K562 (cell line): ENCODE results near the gene ZNF346. TPM values are rescaled to one million over a fixed set of nuclear protein-coding genes. Genes with fewer than 3 reads are reported as not detected.
A peak's percentile ranks its signal among the peaks of the same experiment; 100 is the strongest.

Experiments used
- CEBPG ChIP-seq, 3 experiments: fragments of 200-800 bp in 1 of 3; sonication (Bioruptor generic) in 1 of 3; sonication (generic) in 1 of 3; formaldehyde crosslinking in 1 of 3; IDR thresholded peaks in 2 of 3; conservative IDR thresholded peaks in 1 of 3; 2 replicates each; pipeline versions ENCODE4 v1.6.1 to v1.8.0; 2016 to 2022; ENCODE audit warnings: missing compliant biosample characterization in 2 of 3, missing genetic modification characterization in 2 of 3, mild to moderate bottlenecking in 1 of 3, missing genetic modification reagents in 1 of 3
- ETS2 ChIP-seq: IDR thresholded peaks from 2 replicates; pipeline ENCODE4 v1.6.1; 2016; ENCODE audit warnings: borderline replicate concordance, missing genetic modification characterization, mild to moderate bottlenecking, moderate library complexity, missing compliant biosample characterization; ENCODE audit not compliant: poor library complexity, severe bottlenecking
- HDAC2 ChIP-seq: fragments of 450-650 bp; IDR thresholded peaks from 2 replicates; pipeline ENCODE4 v1.6.1; 2016; ENCODE audit warnings: mild to moderate bottlenecking
- HIVEP1 ChIP-seq: fragments of 250-450 bp; sonication (Bioruptor Pico); IDR thresholded peaks from 2 replicates; pipeline ENCODE4 v1.4.0; 2020; ENCODE audit warnings: mild to moderate bottlenecking
- ILK ChIP-seq: fragments of 450-650 bp; IDR thresholded peaks from 2 replicates; pipeline ENCODE4 v1.6.1; 2016; ENCODE audit warnings: missing genetic modification characterization, low read depth, mild to moderate bottlenecking, missing compliant biosample characterization, moderate library complexity, borderline replicate concordance
- KDM5B ChIP-seq: fragments of 200-600 bp; sonication (generic); IDR thresholded peaks from 2 replicates; pipeline ENCODE4 v1.6.1; 2012; ENCODE audit warnings: low read depth, mild to moderate bottlenecking, moderate library complexity, low read length, control low read depth, inconsistent platforms; ENCODE audit not compliant: insufficient replicate concordance
- NFRKB ChIP-seq: fragments of 450-650 bp; IDR thresholded peaks from 2 replicates; pipeline ENCODE4 v1.6.1; 2016; ENCODE audit warnings: low read depth
- NFYB ChIP-seq: IDR thresholded peaks from 2 replicates; pipeline ENCODE4 v1.6.1; 2011; ENCODE audit warnings: mild to moderate bottlenecking, moderate library complexity; ENCODE audit not compliant: insufficient read length; ENCODE audit errors: extremely low read depth
- NR4A1 ChIP-seq, 2 experiments: fragments of 250-450 bp in 1 of 2; fragments of 450-650 bp in 1 of 2; sonication (Bioruptor Pico) in 1 of 2; IDR thresholded peaks; 2 replicates each; pipeline versions ENCODE4 v1.4.0 to v1.6.1; 2016 to 2020; ENCODE audit warnings: mild to moderate bottlenecking in 2 of 2, missing compliant biosample characterization in 1 of 2, missing genetic modification characterization in 1 of 2, moderate library complexity in 1 of 2
- RNF2 ChIP-seq: sonication (generic); IDR thresholded peaks from 2 replicates; pipeline ENCODE4 v1.6.1; 2016
- TAF1 ChIP-seq: IDR thresholded peaks from 2 replicates; pipeline ENCODE4 v1.6.1; 2011; ENCODE audit warnings: mild to moderate bottlenecking, low read length, moderate library complexity; ENCODE audit not compliant: insufficient read depth, control insufficient read depth, severe bottlenecking; ENCODE audit errors: extremely low read depth
- TEAD1 ChIP-seq, 2 experiments: fragments of 450-650 bp in 1 of 2; sonication (generic) in 1 of 2; formaldehyde crosslinking; IDR thresholded peaks; 2 replicates each; pipeline versions ENCODE4 v1.4.0 to v1.8.0; 2020 to 2022; ENCODE audit warnings: mild to moderate bottlenecking in 2 of 2, missing genetic modification reagents in 1 of 2
- YY1 ChIP-seq, 3 experiments: IDR thresholded peaks; 2 replicates each; pipeline ENCODE4 v1.6.1; 2011; ENCODE audit warnings: low read length in 2 of 3, mild to moderate bottlenecking in 2 of 3, moderate library complexity in 2 of 3, borderline replicate concordance in 1 of 3, control low read depth in 1 of 3, low read depth in 1 of 3; ENCODE audit not compliant: insufficient read depth in 3 of 3, insufficient replicate concordance in 2 of 3, control insufficient read depth in 1 of 3, insufficient read length in 1 of 3; ENCODE audit errors: extremely low read depth in 1 of 3
- ZNF133 ChIP-seq: fragments of 250-450 bp; sonication (Bioruptor Pico); IDR thresholded peaks from 2 replicates; pipeline ENCODE4 v1.4.0; 2020; ENCODE audit warnings: mild to moderate bottlenecking
- ZNF146 ChIP-seq: IDR thresholded peaks from one replicate; pipeline ENCODE4 v1.6.1; 2018; ENCODE audit warnings: missing compliant biosample characterization; ENCODE audit not compliant: unreplicated experiment
- ZNF197 ChIP-seq: fragments of 200-800 bp; sonication (Bioruptor generic); IDR thresholded peaks from 2 replicates; pipeline ENCODE4 v1.6.1; 2016; ENCODE audit warnings: low read depth, missing genetic modification characterization, missing compliant biosample characterization
- ZNF324 ChIP-seq: fragments of 250-450 bp; sonication (Bioruptor Pico); IDR thresholded peaks from 2 replicates; pipeline ENCODE4 v1.4.0; 2020; ENCODE audit warnings: mild to moderate bottlenecking
- ZNF431 ChIP-seq: sonication (generic); formaldehyde crosslinking; IDR thresholded peaks from 2 replicates; pipeline ENCODE4 v1.8.0; 2022; ENCODE audit warnings: mild to moderate bottlenecking, missing genetic modification reagents
- ZNF780A ChIP-seq: fragments of 250-450 bp; sonication (Bioruptor Pico); IDR thresholded peaks from 2 replicates; pipeline ENCODE4 v1.5.0; 2021; ENCODE audit warnings: mild to moderate bottlenecking
- polyA plus RNA-seq, 8 experiments: library from polyadenylated mRNA; depleted of rRNA in 4 of 8; stranded (reverse) in 5 of 8; unstranded in 3 of 8; fragments of >200 nt; fragmentation: Nextera tagmentation in 2 of 8; fragmentation: Illumina TruSeq in 1 of 8; extraction: Ambion mirVana in 2 of 8; extraction: Trizol in 1 of 8; gene quantifications; 2 replicates each; pipeline versions ENCODE4 v1.2.1 to v1.2.3, GENCODE V29; 2011 to 2014; ENCODE audit warnings: inconsistent platforms in 1 of 8, missing spikeins in 1 of 8
- total RNA-seq, 7 experiments: library from RNA; depleted of rRNA in 6 of 7; stranded (reverse); fragments of >200 nt in 6 of 7; fragmentation: Illumina TruSeq in 2 of 7; extraction: Trizol in 2 of 7; gene quantifications; 2 replicates each; pipeline versions ENCODE4 v1.2.1 to v1.2.3, GENCODE V29; 2011 to 2021; ENCODE audit warnings: low replicate concordance in 1 of 7
- TF ChIP-seq, protein P1 (sequence below): sonication (generic); formaldehyde crosslinking; IDR thresholded peaks from 2 replicates; pipeline ENCODE4 v1.8.1; 2023; ENCODE audit warnings: mild to moderate bottlenecking, missing genetic modification reagents, moderate library complexity
- TF ChIP-seq, protein P2 (sequence below): fragments of 200-800 bp; sonication (Bioruptor generic); IDR thresholded peaks from 2 replicates; pipeline ENCODE4 v1.6.1; 2017; ENCODE audit warnings: missing genetic modification characterization, missing compliant biosample characterization
- TF ChIP-seq, protein P3 (sequence below), 2 experiments: fragments of 250-450 bp in 1 of 2; fragments of 450-650 bp in 1 of 2; sonication (Bioruptor Pico) in 1 of 2; IDR thresholded peaks; 2 replicates each; pipeline versions ENCODE4 v1.6.1 to v1.8.0; 2016 to 2021; ENCODE audit warnings: mild to moderate bottlenecking in 2 of 2, moderate library complexity in 2 of 2, missing compliant biosample characterization in 1 of 2, missing genetic modification characterization in 1 of 2

The ZNF346 gene
- total and polyA plus RNA-seq, 9 of the 15 experiments (the other 6 are each of a cell fraction or from before 2014, with no cell fraction given): 5.0 to 25.1 (median 20.1) TPM

DNA sequence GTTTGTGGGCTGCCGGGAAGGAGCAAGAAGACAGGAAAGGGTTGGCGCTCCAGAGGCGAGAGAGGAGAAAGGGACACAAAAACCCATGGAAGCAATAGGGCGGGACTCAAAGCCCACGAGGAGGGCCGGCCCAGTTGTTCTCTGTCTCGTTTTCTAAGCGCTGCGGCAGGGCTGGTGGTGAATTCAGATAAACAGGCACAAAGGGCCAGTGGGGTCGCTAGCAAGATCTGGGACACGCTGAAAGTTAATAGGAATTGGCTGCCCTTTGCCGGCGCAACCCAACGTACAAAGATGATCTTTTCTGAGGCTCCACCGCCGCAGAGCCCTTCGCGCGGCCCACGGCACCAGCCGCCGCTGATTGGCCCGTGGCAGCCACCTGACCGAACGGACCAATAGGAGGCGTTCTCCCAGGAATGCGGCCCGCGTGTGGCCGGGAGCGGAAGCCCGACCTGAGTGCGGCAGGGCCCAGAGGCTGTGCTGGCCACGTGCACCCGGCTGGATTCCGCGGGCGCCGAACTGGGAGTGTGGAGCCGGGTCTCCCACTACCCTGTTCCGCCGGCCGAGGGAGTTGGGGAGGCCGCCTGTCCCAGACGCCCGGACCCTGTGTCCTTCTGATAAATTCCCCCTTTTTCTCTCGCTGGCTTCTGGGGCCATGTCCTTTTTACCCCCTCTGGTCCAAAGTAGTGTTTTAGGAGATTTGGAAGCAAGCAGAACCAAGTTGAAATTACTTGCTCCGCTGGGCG is 94.3 kb downstream of the ZNF346 start (continued):
- TF ChIP-seq ZNF197 (CRISPR knock-in tag) (peak; percentile 38; the same call in 1 of the 2 replicates), ZNF780A (CRISPR knock-in tag) (no peak), HDAC2 (peak; percentile 50; the same call in 1 of the 2 replicates), ZNF146 (CRISPR knock-in tag) (peak; percentile 23), HIVEP1 (CRISPR knock-in tag) (peak; percentile 60; the same call in 1 of the 2 replicates), ZNF324 (CRISPR knock-in tag) (0 out of 2 replicates have a peak, but pooled peaks have one; percentile 45), ETS2 (tag) (no peak), ZNF431 (CRISPR knock-in tag) (peak; percentile 98), TEAD1 (CRISPR knock-in tag; IDR thresholded peaks at IDR 0.05) (peak; percentile 95 to 100), CEBPG (CRISPR knock-in tag; IDR thresholded peaks at IDR 0.05) (peak; percentile 66; the same call in 1 of the 2 replicates), CEBPG (tag; conservative IDR thresholded peaks at IDR 0.05 in 1 of 2, IDR thresholded peaks at IDR 0.05 in 1 of 2) (no peak), NFRKB (0 out of 2 replicates have a peak, but pooled peaks have one; percentile 46), NFYB (peak; percentile 99), ILK (no peak), YY1 (IDR thresholded peaks at IDR 0.05; ENCODE audit: borderline replicate concordance in 1 of 3, control insufficient read depth in 1 of 3, extremely low read depth in 1 of 3, insufficient read depth in 3 of 3, insufficient read length in 1 of 3, insufficient replicate concordance in 2 of 3, low read depth in 1 of 3, low read length in 2 of 3) (peak in 1 of 3 experiments; percentile 32), TAF1 (no peak), ZNF133 (CRISPR knock-in tag) (no peak), NR4A1 (CRISPR knock-in tag; IDR thresholded peaks at IDR 0.05) (peak; percentile 84), NR4A1 (tag; IDR thresholded peaks at IDR 0.05) (peak; percentile 68; the same call in 1 of the 2 replicates), RNF2 (peak; percentile 89), KDM5B (peak; percentile 64)
- TF ChIP-seq, protein P1, sequence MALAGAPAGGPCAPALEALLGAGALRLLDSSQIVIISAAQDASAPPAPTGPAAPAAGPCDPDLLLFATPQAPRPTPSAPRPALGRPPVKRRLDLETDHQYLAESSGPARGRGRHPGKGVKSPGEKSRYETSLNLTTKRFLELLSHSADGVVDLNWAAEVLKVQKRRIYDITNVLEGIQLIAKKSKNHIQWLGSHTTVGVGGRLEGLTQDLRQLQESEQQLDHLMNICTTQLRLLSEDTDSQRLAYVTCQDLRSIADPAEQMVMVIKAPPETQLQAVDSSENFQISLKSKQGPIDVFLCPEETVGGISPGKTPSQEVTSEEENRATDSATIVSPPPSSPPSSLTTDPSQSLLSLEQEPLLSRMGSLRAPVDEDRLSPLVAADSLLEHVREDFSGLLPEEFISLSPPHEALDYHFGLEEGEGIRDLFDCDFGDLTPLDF: peak; percentile 93
- TF ChIP-seq, protein P2, sequence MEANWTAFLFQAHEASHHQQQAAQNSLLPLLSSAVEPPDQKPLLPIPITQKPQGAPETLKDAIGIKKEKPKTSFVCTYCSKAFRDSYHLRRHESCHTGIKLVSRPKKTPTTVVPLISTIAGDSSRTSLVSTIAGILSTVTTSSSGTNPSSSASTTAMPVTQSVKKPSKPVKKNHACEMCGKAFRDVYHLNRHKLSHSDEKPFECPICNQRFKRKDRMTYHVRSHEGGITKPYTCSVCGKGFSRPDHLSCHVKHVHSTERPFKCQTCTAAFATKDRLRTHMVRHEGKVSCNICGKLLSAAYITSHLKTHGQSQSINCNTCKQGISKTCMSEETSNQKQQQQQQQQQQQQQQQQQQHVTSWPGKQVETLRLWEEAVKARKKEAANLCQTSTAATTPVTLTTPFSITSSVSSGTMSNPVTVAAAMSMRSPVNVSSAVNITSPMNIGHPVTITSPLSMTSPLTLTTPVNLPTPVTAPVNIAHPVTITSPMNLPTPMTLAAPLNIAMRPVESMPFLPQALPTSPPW (CRISPR knock-in tag): peak; percentile 21; the same call in 1 of the 2 replicates
- TF ChIP-seq, protein P3, sequence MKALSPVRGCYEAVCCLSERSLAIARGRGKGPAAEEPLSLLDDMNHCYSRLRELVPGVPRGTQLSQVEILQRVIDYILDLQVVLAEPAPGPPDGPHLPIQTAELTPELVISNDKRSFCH (CRISPR knock-in tag; IDR thresholded peaks at IDR 0.05): no peak; the same call in 1 of the 2 replicates
- TF ChIP-seq, protein P3 (tag; IDR thresholded peaks at IDR 0.05): peak; percentile 69
